Skeletal muscle satellite cell (primary cell): ENCODE results near the gene ACOT8.
A peak's percentile ranks its signal among the peaks of the same experiment; 100 is the strongest.
"Not testable (repeated sequence)": the region's sequence is repeated elsewhere in the genome, so short reads cannot be mapped to it uniquely, and the experiment has no call there.

Experiments used
- H3K27me3 ChIP-seq: 2 replicates; pipeline ENCODE4 v1.7.0; 2013; ENCODE audit warnings: low read length; ENCODE audit not compliant: control insufficient read depth, insufficient read depth
- H3K36me3 ChIP-seq: 2 replicates; pipeline ENCODE4 v1.7.0; 2013; ENCODE audit warnings: mild to moderate bottlenecking, control low read depth, low read length; ENCODE audit not compliant: insufficient read depth
- H3K4me1 ChIP-seq: 2 replicates; pipeline ENCODE4 v1.7.0; 2013; ENCODE audit warnings: low read length; ENCODE audit not compliant: control insufficient read depth, insufficient read depth
- H3K4me2 ChIP-seq: 2 replicates; pipeline ENCODE4 v1.7.0; 2013; ENCODE audit warnings: mild to moderate bottlenecking, low read length
- H3K4me3 ChIP-seq: 2 replicates; pipeline ENCODE4 v1.7.0; 2013; ENCODE audit warnings: low read length
- H3K9ac ChIP-seq: 2 replicates; pipeline ENCODE4 v1.7.0; 2013; ENCODE audit warnings: mild to moderate bottlenecking, low read depth, low read length, moderate library complexity
- H3K9me3 ChIP-seq: replicated peaks from 2 replicates; pipeline ENCODE4 v1.7.0; 2013; ENCODE audit warnings: mild to moderate bottlenecking, control low read depth, low read length

Gene ACOT8

GRCh38 chr20:45833030-45833882 is 23.9 kb downstream of the ACOT8 start, which contains the start of gene SNX21:
TSS of gene SNX21 (plus strand) at chr20:45833799. CDS start at chr20:45833920, 121 bp downstream.
- Histone ChIP-seq H3K4me2 (peak within 1 kb of the TSS; percentile 96), H3K9ac (peak within 1 kb of the TSS; percentile 90), H3K36me3 (peaks cover 3% of the 10 kb centered on the region), H3K9me3 (no peaks in the 10 kb centered on the region), H3K4me1 (peaks cover 39% of the 10 kb centered on the region), H3K27me3 (no peaks in the 10 kb centered on the region), H3K4me3 (peak within 1 kb of the TSS; percentile 83)

GRCh38 chr20:45832619-45833018 is 24.6 kb downstream of the ACOT8 start:
- Histone ChIP-seq H3K9me3 (no peaks in the 10 kb centered on the region), H3K4me2 (peak overlapping the region; percentile 96), H3K4me3 (no peak overlapping the region), H3K9ac (peak overlapping the region; percentile 90), H3K27me3 (no peaks in the 10 kb centered on the region), H3K36me3 (peaks cover 3% of the 10 kb centered on the region), H3K4me1 (peaks cover 40% of the 10 kb centered on the region)

DNA sequence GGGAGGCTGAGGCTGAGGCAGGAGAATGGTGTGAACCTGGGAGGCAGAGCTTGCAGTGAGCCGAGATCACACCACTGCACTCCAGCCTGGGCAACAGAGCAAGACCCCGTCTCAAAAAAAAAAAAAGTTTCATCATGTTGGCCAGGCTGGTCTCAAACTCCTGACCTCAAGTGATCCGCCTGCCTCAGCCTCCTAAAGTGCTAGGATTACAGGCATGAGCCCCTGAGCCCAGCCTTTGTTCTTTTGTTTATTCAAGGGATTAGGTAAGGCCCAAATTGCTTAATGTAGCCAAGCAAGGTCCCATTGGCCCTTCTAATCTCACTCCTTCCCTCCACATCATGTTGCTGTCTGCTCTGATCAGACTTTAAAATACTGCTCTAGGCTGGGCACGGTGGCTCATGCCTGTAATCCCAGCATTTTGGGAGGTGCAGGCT is 27.5 kb downstream of the ACOT8 start:
- not testable (repeated sequence) for H3K36me3 ChIP-seq, H3K4me3 ChIP-seq, H3K27me3 ChIP-seq, H3K9me3 ChIP-seq, H3K4me2 ChIP-seq, H3K9ac ChIP-seq
- H3K4me1 ChIP-seq: peaks cover 40% of the 10 kb centered on the region

DNA sequence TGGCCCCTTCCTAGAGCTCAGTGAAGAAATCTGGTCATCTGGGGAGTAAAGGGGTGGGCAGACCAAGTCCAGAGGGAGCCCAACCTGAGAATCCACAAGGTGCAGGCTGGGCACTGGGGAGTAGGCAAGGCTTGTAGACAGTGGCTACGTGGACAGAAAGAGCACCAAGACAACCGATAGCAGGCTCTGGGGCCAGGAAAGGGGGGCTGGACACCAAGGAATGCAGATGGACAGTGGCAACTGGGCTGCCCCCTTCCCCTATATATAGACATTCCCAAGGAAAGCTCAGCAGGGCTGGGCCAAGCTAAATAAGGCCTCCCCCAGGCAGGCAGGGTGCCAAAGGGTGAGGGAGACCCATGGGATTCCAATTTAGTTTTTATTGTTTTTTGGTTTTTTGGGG is 28.6 kb downstream of the ACOT8 start:
- no peaks in the 10 kb centered on the region for H3K9me3 ChIP-seq
- peaks cover 44% of the 10 kb centered on the region for H3K4me1 ChIP-seq
- no peaks in the 10 kb centered on the region for H3K27me3 ChIP-seq
- peak overlapping the region; percentile 11 for H3K4me2 ChIP-seq
- H3K4me3 ChIP-seq: no peak overlapping the region
- no peaks in the 10 kb centered on the region for H3K36me3 ChIP-seq
- H3K9ac ChIP-seq: peak overlapping the region; percentile 54

DNA sequence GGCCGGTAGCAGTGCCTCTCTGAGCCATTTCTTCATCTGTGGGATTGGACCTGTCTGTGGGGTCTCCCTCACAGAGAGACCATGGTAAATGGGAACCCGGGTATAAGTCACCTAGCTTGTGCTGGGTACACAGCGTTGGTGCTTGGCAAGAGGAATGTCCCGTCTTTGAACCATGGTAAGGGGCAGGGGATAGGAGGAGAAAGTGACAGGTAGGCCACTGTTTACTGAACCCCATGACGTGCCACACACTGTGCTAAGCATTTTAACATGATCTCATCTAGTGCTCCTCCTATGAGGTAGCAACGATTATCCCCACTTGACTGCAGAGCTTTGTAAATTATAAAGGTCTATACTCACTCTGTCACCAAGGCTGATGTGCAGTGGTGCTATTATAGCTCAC is 29.5 kb downstream of the ACOT8 start:
- H3K4me2 ChIP-seq: no peak overlapping the region
- H3K36me3 ChIP-seq: no peaks in the 10 kb centered on the region
- H3K4me1 ChIP-seq: peaks cover 42% of the 10 kb centered on the region
- H3K9me3 ChIP-seq: no peaks in the 10 kb centered on the region
- H3K9ac ChIP-seq: no peak overlapping the region
- no peak overlapping the region for H3K4me3 ChIP-seq
- H3K27me3 ChIP-seq: no peaks in the 10 kb centered on the region

DNA sequence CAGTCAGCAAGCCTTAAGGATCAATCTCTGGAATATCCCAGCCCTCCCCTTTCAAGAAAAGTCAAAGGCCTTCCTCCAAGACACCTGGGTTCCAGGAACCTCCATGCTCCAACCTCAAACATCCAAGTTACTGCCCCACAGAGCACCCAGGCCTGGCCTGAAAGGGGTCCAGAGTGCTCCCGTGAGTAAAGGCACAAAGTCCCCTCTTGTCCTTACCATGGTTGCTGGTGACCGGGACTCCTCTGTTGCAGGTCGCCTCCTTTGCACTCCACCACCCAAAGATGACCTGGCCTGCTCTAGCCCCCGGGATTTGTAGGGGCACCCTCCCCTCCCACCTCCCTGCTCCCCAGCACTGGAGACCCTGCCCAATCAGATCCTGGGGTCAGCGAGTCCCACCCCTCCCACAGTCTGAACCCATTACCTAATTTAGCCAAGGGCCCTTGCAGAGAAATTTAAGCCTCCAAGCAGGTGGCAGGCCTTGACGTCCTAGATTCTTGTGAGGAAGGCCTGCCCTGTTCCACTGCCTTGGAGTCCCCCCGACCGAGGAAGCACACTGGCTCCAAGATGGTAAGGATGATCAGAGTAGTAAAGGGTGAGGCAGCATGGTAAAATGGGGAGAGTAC is 30.1 kb downstream of the ACOT8 start, which contains the start of gene TNNC2:
TNNC2 (minus strand) TSS at position 283 of the 623 bp plus-strand sequence; CDS start at position 219, 64 bp downstream.
- H3K9ac ChIP-seq: peak within 1 kb of the TSS; percentile 46
- H3K4me2 ChIP-seq: peak within 1 kb of the TSS; percentile 24
- peaks cover 43% of the 10 kb centered on the region for H3K4me1 ChIP-seq
- no peaks in the 10 kb centered on the region for H3K36me3 ChIP-seq
- no peak within 1 kb of the TSS for H3K4me3 ChIP-seq
- H3K9me3 ChIP-seq: no peaks in the 10 kb centered on the region
- no peaks in the 10 kb centered on the region for H3K27me3 ChIP-seq

GRCh38 chr20:45826381-45827019 is 30.7 kb downstream of the ACOT8 start:
- Histone ChIP-seq H3K9ac (peak overlapping the region; percentile 46), H3K27me3 (no peaks in the 10 kb centered on the region), H3K4me3 (no peak overlapping the region), H3K36me3 (no peaks in the 10 kb centered on the region), H3K9me3 (no peaks in the 10 kb centered on the region), H3K4me2 (peak overlapping the region; percentile 24), H3K4me1 (peaks cover 43% of the 10 kb centered on the region)

DNA sequence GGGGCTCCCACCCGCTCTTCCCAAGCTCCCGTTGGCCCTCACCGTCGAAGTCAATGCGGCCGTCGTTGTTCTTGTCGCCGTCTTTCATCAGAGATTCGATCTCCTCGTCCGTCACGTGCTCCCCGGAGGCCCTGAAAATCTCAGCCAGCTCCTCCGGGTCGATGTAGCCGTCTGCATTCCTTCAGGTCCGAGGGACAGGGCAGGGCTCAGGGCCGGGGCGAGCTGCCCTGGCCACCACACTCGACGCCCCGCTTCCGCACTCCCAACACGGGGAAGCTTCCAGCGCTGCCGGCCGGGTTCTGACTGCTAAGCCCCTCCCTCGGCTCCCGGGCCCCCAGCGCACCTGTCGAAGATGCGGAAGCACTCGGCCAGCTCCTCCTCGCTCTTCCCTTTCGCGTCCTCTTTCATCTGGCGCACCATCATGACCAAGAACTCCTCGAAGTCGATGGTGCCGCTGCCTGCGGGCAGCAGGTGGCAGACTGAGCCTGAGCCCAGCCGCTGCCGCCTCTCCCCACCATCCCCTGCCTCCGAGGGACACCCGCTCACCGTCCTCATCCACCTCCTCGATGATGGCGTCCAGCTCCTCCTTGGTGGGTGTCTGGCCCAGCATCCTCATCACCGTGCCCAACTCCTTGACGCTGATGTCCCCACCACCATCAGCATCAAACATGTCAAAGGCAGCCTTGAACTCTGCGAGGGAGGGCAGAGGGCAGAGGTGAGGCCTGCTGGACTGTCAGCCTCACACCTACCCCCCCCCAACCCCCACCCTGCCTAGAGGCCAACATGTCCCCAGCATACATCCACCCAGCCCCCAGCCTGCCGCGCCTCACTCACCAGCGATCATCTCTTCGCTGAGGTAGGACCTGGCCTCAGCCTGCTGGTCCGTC is 33.0 kb downstream of the ACOT8 start:
- no peaks in the 10 kb centered on the region for H3K9me3 ChIP-seq
- no peak overlapping the region for H3K9ac ChIP-seq
- peak overlapping the region; percentile 66 for H3K4me2 ChIP-seq
- no peaks in the 10 kb centered on the region for H3K36me3 ChIP-seq
- peaks cover 43% of the 10 kb centered on the region for H3K4me1 ChIP-seq
- no peaks in the 10 kb centered on the region for H3K27me3 ChIP-seq
- peak overlapping the region; percentile 35 for H3K4me3 ChIP-seq

- Histone ChIP-seq H3K27me3 (no peaks in the 10 kb centered on the region), H3K4me1 (peaks cover 39% of the 10 kb centered on the region), H3K4me3 (peak overlapping the region; percentile 48), H3K36me3 (no peaks in the 10 kb centered on the region), H3K9ac (peak overlapping the region; percentile 29), H3K9me3 (no peaks in the 10 kb centered on the region), H3K4me2 (peak overlapping the region; percentile 71)
These were observed 34.3 kb downstream of the ACOT8 start for GRCh38 chr20:45822857-45823256.

DNA sequence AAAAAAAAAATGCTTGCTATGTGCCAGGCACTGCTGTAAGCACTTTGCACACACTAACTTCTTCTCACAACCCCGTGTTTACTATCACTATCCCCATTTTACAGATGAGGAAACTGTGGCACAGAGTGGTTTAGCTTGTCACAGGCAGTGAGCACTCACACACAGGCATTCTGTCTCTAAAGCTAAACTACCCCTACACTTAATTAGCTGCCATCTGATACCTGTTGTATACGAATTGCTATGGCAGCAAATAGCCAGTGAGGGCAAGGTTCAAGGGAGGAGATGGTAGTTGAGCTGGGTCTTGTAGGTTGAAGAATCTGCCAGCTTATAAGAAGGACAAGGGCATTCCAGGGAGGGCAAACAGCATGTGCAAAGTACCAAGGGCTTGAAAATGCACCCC is 35.2 kb downstream of the ACOT8 start:
- Histone ChIP-seq H3K4me1 (peaks cover 42% of the 10 kb centered on the region), H3K4me2 (no peak overlapping the region), H3K4me3 (no peak overlapping the region), H3K9me3 (no peaks in the 10 kb centered on the region), H3K27me3 (no peaks in the 10 kb centered on the region), H3K36me3 (no peaks in the 10 kb centered on the region), H3K9ac (no peak overlapping the region)
